Epithelial cell of proximal tubule (primary cell): Measurements from ENCODE around the gene POLR2B. TPM values are rescaled to one million over a fixed set of nuclear protein-coding genes. Genes with fewer than 3 reads are reported as not detected.
A peak's percentile ranks its signal among the peaks of the same experiment; 100 is the strongest.

Experiments used
- DNase-seq: peaks from one replicate; pipeline ENCODE4 v3.0.0-alpha.2; 2011; ENCODE audit warnings: low read depth
- H3K4me3 ChIP-seq: 2 replicates; pipeline ENCODE4 v1.5.1; 2011; ENCODE audit warnings: low read depth, mild to moderate bottlenecking, low read length
- total RNA-seq: library from RNA; depleted of rRNA; stranded (reverse); fragments of >200 nt; gene quantifications from 2 replicates; pipeline ENCODE4 v1.2.3, GENCODE V29; 2015
- TF ChIP-seq, protein P1 (sequence below): conservative IDR thresholded peaks from 2 replicates; pipeline ENCODE4 v1.5.1; 2012; ENCODE audit warnings: low read depth, mild to moderate bottlenecking, low read length

The POLR2B gene
- total RNA-seq, 1 donor from 2014 or later, result 73.7 TPM

- TF ChIP-seq, protein P1, sequence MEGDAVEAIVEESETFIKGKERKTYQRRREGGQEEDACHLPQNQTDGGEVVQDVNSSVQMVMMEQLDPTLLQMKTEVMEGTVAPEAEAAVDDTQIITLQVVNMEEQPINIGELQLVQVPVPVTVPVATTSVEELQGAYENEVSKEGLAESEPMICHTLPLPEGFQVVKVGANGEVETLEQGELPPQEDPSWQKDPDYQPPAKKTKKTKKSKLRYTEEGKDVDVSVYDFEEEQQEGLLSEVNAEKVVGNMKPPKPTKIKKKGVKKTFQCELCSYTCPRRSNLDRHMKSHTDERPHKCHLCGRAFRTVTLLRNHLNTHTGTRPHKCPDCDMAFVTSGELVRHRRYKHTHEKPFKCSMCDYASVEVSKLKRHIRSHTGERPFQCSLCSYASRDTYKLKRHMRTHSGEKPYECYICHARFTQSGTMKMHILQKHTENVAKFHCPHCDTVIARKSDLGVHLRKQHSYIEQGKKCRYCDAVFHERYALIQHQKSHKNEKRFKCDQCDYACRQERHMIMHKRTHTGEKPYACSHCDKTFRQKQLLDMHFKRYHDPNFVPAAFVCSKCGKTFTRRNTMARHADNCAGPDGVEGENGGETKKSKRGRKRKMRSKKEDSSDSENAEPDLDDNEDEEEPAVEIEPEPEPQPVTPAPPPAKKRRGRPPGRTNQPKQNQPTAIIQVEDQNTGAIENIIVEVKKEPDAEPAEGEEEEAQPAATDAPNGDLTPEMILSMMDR, result no peak
Observed at GRCh38 chr4:56973336-56973735, 5.4 kb upstream of the POLR2B start.

DNA sequence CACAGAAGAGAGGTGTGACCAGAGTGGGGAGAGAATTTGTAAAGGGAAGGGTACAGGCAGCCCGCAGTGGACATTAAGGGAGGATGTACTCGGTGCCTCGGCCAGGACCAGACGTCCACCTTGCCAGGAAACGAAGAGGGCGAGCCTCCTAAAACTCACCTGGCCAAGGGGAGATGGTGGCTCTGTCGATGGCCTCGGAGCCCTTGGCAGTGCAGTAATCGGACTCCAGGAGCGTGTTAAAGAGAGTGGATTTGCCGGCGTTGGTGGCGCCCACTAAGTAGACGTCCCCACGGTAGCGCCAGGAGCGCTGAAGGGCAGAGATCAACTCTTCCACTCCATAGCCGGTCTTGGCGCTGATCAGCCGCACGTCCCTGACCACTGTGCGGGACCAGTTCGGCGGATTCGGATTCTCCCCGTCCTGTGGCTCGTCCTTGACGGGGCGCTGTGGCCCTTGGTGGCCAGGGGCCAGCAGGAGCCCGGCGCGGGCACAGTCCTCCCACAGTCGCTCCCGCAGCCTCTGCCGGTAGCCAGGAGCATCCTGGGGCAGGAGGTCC, 2.3 kb upstream of the POLR2B start:
- DNase-seq, result no peak
- peak overlapping the region; percentile 67 for H3K4me3 ChIP-seq
- TF ChIP-seq, protein P1, result no peak

More at GRCh38 chr4:56973336-56973735, 5.4 kb upstream of the POLR2B start:
- no peak overlapping the region for H3K4me3 ChIP-seq
- no peak for DNase-seq

DNA sequence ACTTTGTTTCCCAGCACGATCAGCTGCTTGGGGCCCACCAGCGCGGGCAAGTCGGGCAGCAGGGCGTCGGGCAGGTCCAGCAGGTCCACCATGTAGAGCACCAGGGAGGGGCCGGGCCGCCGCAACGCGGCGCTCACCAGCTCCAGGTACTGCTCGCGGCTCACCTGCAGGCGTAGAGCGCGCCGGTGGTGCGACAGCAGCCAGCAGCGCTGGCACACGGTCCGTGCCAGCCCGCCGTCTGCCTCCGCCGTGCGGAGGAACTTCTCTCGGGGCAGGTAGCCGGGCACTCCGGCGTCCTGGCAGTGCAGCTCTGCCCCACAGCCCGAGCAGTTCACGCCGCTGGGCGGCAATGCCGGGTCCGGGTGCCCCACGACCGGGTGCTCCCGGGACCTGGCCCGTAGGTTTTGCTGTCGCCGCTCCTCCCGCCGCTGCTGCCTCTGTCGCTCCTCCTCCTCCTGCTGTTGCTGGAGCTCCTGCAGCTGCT, 1.8 kb upstream of the POLR2B start:
- TF ChIP-seq, protein P1, result peak; percentile 7
- peak overlapping the region; percentile 67 for H3K4me3 ChIP-seq
- no peak for DNase-seq

DNA sequence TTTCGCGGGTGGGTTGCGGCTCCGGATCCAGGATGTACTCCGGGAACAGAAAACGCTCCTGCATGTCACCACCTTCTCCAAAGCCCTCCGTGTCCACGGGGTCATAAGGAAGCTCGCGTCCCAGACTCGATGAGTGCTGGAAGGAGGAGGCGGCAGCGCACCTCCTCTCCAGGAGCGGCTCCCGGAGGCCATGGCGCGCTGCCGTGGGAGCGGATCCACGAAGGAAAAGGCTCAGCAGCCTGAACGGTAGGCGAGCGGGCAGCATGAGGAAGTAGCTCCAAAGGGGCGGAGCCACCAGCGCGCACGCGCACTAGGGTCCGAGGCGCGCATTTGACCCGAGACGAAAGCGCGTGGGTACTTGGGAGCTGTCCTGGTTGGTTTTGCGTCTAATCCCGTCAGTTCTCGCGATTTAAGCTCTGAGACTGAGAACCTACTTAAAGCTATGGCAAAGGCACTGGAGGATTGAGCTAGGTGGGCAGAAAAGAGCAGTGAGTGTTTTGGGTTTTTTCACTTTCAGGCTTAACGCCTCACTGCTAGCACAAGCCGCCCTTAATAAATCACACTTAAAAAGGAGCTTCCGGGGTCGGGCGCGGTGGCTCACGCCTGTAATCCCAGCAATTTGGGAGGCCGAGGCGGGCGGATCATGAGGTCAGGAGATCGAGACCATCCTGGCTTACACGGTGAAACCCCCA, 1.2 kb upstream of the POLR2B start, which contains the start of gene NOA1:
Gene NOA1 (minus strand): TSS at position 286 of the 692 bp plus-strand sequence. CDS start 21 bp downstream, at position 265.
- peak; percentile 97 for DNase-seq
- H3K4me3 ChIP-seq, result peak within 1 kb of the TSS; percentile 67
- TF ChIP-seq, protein P1, result no peak

- H3K4me3 ChIP-seq, result peak overlapping the region; percentile 67
- TF ChIP-seq, protein P1, result no peak
- no peak for DNase-seq
Observed at GRCh38 chr4:56979421-56980072, 851 bp downstream of the POLR2B start.

- DNase-seq, result no peak
- TF ChIP-seq, protein P1, result no peak
- peak overlapping the region; percentile 13 for H3K4me3 ChIP-seq
Observed at GRCh38 chr4:56981795-56982201, 3.1 kb downstream of the POLR2B start.
